HCT116 (cell line): ENCODE measurements around the gene PPIL3. TPM values are rescaled to one million over a fixed set of nuclear protein-coding genes. Genes with fewer than 3 reads are reported as not detected.
A peak's percentile ranks its signal among the peaks of the same experiment; 100 is the strongest.

Experiments
- ATAC-seq: fragments of 200-7000 bp; cut with Tn5 transposase; 2 replicates; pipeline ENCODE4 v1.9.1; 2020; ENCODE audit warnings: mild to moderate bottlenecking, moderate library complexity
- BruUV-seq: library from RNA; stranded (reverse); fragments of 400-500 nt; replicated peaks from 2 replicates; lab custom pipeline; 2021; lab: Mats Ljungman, UMichigan
- CTCF ChIA-PET: fragments of 300-600 bp; sonication (Branson Sonifier 250); formaldehyde crosslinking; loops from one replicate; lab custom pipeline; 2021; ENCODE audit warnings: antibody characterized with exemption; lab: Charles Lee
- POLR2A ChIA-PET: fragments of 300-600, 350-600 bp; sonication (Branson Sonifier 250); formaldehyde crosslinking; loops from one replicate; lab custom pipeline; 2021; ENCODE audit warnings: antibody characterized with exemption; lab: Charles Lee
- RAD21 ChIA-PET, 2 experiments: fragments of 300-600 bp; sonication (Branson Sonifier 250); formaldehyde crosslinking; loops; one replicate each; lab custom pipeline; 2023; ENCODE audit warnings: low total read pairs in 2 of 2; ENCODE audit not compliant: uncharacterized antibody in 2 of 2, unreplicated experiment in 2 of 2, low non-redundant PET in 1 of 2; lab: Charles Lee
- DNase-seq: peaks from one replicate; pipeline ENCODE4 v3.0.0-alpha.2; 2010; ENCODE audit warnings: low read depth, low spot score
- H2AFZ ChIP-seq: fragments of 200-600 bp; shearing (Covaris generic), sonication (generic); 2 replicates; pipeline ENCODE4 v1.6.1; 2017; ENCODE audit warnings: low read depth, mixed run types, mixed read lengths, antibody characterized with exemption, low read length; ENCODE audit not compliant: poor library complexity, severe bottlenecking
- H3K27ac ChIP-seq: 2 replicates; pipeline ENCODE4 v1.5.1; 2012; ENCODE audit warnings: low read depth, low read length
- H3K27me3 ChIP-seq: fragments of 200-600 bp; sonication (generic); 2 replicates; pipeline ENCODE4 v1.6.1; 2016; ENCODE audit warnings: mixed run types, low read length, mixed read lengths; ENCODE audit not compliant: insufficient read depth
- H3K36me3 ChIP-seq, 2 experiments: fragments of 200-500 bp in 1 of 2; fragments of 200-600 bp in 1 of 2; sonication (Bioruptor generic) in 1 of 2; sonication (generic) in 1 of 2; 2 replicates each; pipeline versions ENCODE4 v1.5.1 to v1.6.1; 2014 to 2016; ENCODE audit warnings: low read length in 2 of 2, inconsistent platforms in 1 of 2, mixed read lengths in 1 of 2, mixed run types in 1 of 2; ENCODE audit not compliant: insufficient read depth in 2 of 2, control insufficient read depth in 1 of 2
- H3K4me1 ChIP-seq, 2 experiments: fragments of 200-600 bp in 1 of 2; sonication (generic) in 1 of 2; 2 replicates each; pipeline versions ENCODE4 v1.5.1 to v1.6.1; 2012 to 2017; ENCODE audit warnings: low read length in 2 of 2, inconsistent platforms in 1 of 2, mild to moderate bottlenecking in 1 of 2, mixed read lengths in 1 of 2, mixed run types in 1 of 2, moderate library complexity in 1 of 2; ENCODE audit not compliant: insufficient read depth in 2 of 2, control insufficient read depth in 1 of 2
- H3K4me2 ChIP-seq: fragments of 200-600 bp; sonication (generic); 2 replicates; pipeline ENCODE4 v1.6.1; 2017; ENCODE audit warnings: mixed run types, low read length, mixed read lengths
- H3K4me3 ChIP-seq, 2 experiments: fragments of 200-600 bp in 1 of 2; sonication (generic) in 1 of 2; replicated peaks in 1 of 2; 2 replicates each; pipeline ENCODE4 v1.5.1; 2011 to 2016; ENCODE audit warnings: low read length in 2 of 2, control low read depth in 1 of 2, low read depth in 1 of 2, mild to moderate bottlenecking in 1 of 2, mixed read lengths in 1 of 2, mixed run types in 1 of 2
- H3K79me2 ChIP-seq: fragments of 200-600 bp; sonication (generic); 2 replicates; pipeline ENCODE4 v1.6.1; 2017; ENCODE audit warnings: mild to moderate bottlenecking, mixed run types, low read length, moderate library complexity, mixed read lengths; ENCODE audit not compliant: insufficient read depth
- H3K9ac ChIP-seq: fragments of 200-600 bp; sonication (generic); 2 replicates; pipeline ENCODE4 v1.6.1; 2016; ENCODE audit warnings: low read length, mixed read lengths
- H3K9me2 ChIP-seq: fragments of 200-600 bp; sonication (generic), shearing (Covaris generic); 2 replicates; pipeline ENCODE4 v1.6.1; 2017; ENCODE audit warnings: mixed run types, mild to moderate bottlenecking, moderate library complexity; ENCODE audit not compliant: insufficient read depth
- H3K9me3 ChIP-seq, 2 experiments: fragments of 200-500 bp in 1 of 2; fragments of 200-600 bp in 1 of 2; sonication (Bioruptor generic) in 1 of 2; sonication (generic) in 1 of 2; 2 replicates each; pipeline ENCODE4 v1.6.1; 2014 to 2017; ENCODE audit warnings: low read length in 2 of 2, mixed read lengths in 2 of 2, inconsistent platforms in 1 of 2, low read depth in 1 of 2, mild to moderate bottlenecking in 1 of 2, mixed run types in 1 of 2, moderate library complexity in 1 of 2; ENCODE audit not compliant: control insufficient read depth in 1 of 2, insufficient read depth in 1 of 2
- H4K20me1 ChIP-seq: fragments of 200-600 bp; sonication (generic), shearing (Covaris generic); 2 replicates; pipeline ENCODE4 v1.6.1; 2017; ENCODE audit warnings: mixed run types, mild to moderate bottlenecking, moderate library complexity; ENCODE audit not compliant: insufficient read depth
- CBX3 ChIP-seq: IDR thresholded peaks from 2 replicates; pipeline ENCODE4 v1.6.1; 2012; ENCODE audit warnings: low read depth
- CTCF ChIP-seq, 3 experiments: fragments of 200-600 bp in 1 of 3; sonication (generic) in 1 of 3; IDR thresholded peaks in 2 of 3; conservative IDR thresholded peaks in 1 of 3; 2 replicates each; pipeline ENCODE4 v1.5.1; 2012 to 2017; ENCODE audit warnings: low read depth in 2 of 3, low read length in 2 of 3, antibody characterized with exemption in 1 of 3, borderline replicate concordance in 1 of 3, control low read depth in 1 of 3, mild to moderate bottlenecking in 1 of 3, mixed read lengths in 1 of 3, mixed run types in 1 of 3, moderate library complexity in 1 of 3; ENCODE audit not compliant: insufficient read depth in 1 of 3
- EGR1 ChIP-seq: IDR thresholded peaks from 2 replicates; pipeline ENCODE4 v1.6.1; 2012; ENCODE audit warnings: low read depth
- ELF1 ChIP-seq: IDR thresholded peaks from 2 replicates; pipeline ENCODE4 v1.6.1; 2012; ENCODE audit warnings: low read depth, borderline replicate concordance
- EZH2 ChIP-seq: fragments of 200-600 bp; sonication (generic); IDR thresholded peaks from 2 replicates; pipeline ENCODE4 v1.6.1; 2017; ENCODE audit warnings: antibody characterized with exemption, mixed run types
- RAD21 ChIP-seq: IDR thresholded peaks from 2 replicates; pipeline ENCODE4 v1.6.1; 2012; ENCODE audit warnings: low read depth, mild to moderate bottlenecking
- SRF ChIP-seq: IDR thresholded peaks from 2 replicates; pipeline ENCODE4 v1.6.1; 2012; ENCODE audit warnings: low read depth
- intact Hi-C: fragments of 100-400 bp; cut with micrococcal nuclease; formaldehyde crosslinking; loops from 2 replicates; pipeline ENCODE4 v1.10.0; 2022
- total RNA-seq: library from RNA; stranded (reverse); gene quantifications from one replicate; pipeline ENCODE4 v1.2.1, GENCODE V29; 2021; ENCODE audit not compliant: unreplicated experiment

Gene PPIL3
- total RNA-seq, 1 experiment from 2014 or later = 55.9 TPM

GRCh38 chr2:200862532-200863000, 26.3 kb downstream of the PPIL3 start:
- CTCF ChIA-PET = no interaction called here
- TSS peak; percentile 48 for BruUV-seq
- Histone ChIP-seq H3K9ac (peak overlapping the region; percentile 94), H3K9me3 (no peaks in the 10 kb centered on the region), H3K4me2 (peak overlapping the region; percentile 78), H3K9me2 (no peaks in the 10 kb centered on the region), H3K4me1 (peaks cover 6 to 23% of the 10 kb centered on the region in 2 experiments; a peak in 3 of 4 replicates), H3K27ac (peak overlapping the region; percentile 27), H3K36me3 (peaks cover 32 to 43% of the 10 kb centered on the region in 2 experiments), H3K79me2 (peaks cover 69% of the 10 kb centered on the region), H4K20me1 (0 out of 2 replicates have a peak, but pooled peaks cover 3% of the 10 kb centered on the region), H3K27me3 (no peaks in the 10 kb centered on the region), H2AFZ (no peak overlapping the region), H3K4me3 (peak overlapping the region; percentile 90 to 96)
- POLR2A ChIA-PET = no interaction called here
- DNase-seq (no peak), ATAC-seq (no peak)
- TF ChIP-seq EZH2 = no peak
- no peak for TF ChIP-seq EGR1
- no peak for TF ChIP-seq RAD21
- no peak for TF ChIP-seq CBX3
- TF ChIP-seq CTCF (IDR thresholded peaks at IDR 0.05 in 2 of 3, conservative IDR thresholded peaks at IDR 0.05 in 1 of 3; ENCODE audit: borderline replicate concordance in 1 of 3, insufficient read depth in 1 of 3, low read depth in 2 of 3, low read length in 2 of 3) = no peak
- TF ChIP-seq ELF1 = no peak
- TF ChIP-seq SRF = no peak
- RAD21 ChIA-PET = no interaction called here
- intact Hi-C loops = loop anchor here (5.0 kb wide), 1 partner anchor 50 kb away; the partner anchor contains the start of gene BZW1
